Breast epithelium (tissue), 4 donors: ENCODE results near the gene MAPKAP1. TPM values are rescaled to one million over a fixed set of nuclear protein-coding genes. Genes with fewer than 3 reads are reported as not detected.

Source experiments
- DNase-seq, 2 donors: peaks; one replicate each; pipeline ENCODE4 v3.0.0-alpha.2; 2019; ENCODE audit warnings: low spot score in 2 of 2
- H3K27ac ChIP-seq, 2 donors: fragments of 200-600 bp; sonication (generic) in 1 of 2; one replicate each; pipeline ENCODE4 v1.5.1; 2016 to 2019; ENCODE audit warnings: mild to moderate bottlenecking in 1 of 2
- H3K27me3 ChIP-seq, 2 donors: fragments of 200-600 bp; sonication (generic) in 1 of 2; one replicate each; pipeline versions ENCODE4 v1.5.1 to v1.6.0; 2017 to 2019; ENCODE audit warnings: control low read depth in 1 of 2, mild to moderate bottlenecking in 1 of 2
- H3K36me3 ChIP-seq: fragments of 200-600 bp; one replicate; pipeline ENCODE4 v1.5.1; 2019
- H3K4me1 ChIP-seq, 2 donors: fragments of 200-600 bp; sonication (generic); one replicate each; pipeline ENCODE4 v1.5.1; 2016 to 2019; ENCODE audit warnings: control low read depth in 1 of 2
- H3K4me3 ChIP-seq, 3 donors: fragments of 200-600 bp; sonication (generic); 1 replicate in 2 of 3; 2 replicates in 1 of 3; pipeline ENCODE4 v1.5.1; 2016 to 2019; ENCODE audit warnings: mild to moderate bottlenecking in 3 of 3, moderate library complexity in 2 of 3
- H3K9me3 ChIP-seq, 2 donors: fragments of 200-600 bp; sonication (generic) in 1 of 2; one replicate each; pipeline ENCODE4 v1.5.1; 2016 to 2019; ENCODE audit warnings: control low read depth in 1 of 2
- CTCF ChIP-seq, 3 donors: fragments of 450-650 bp; IDR thresholded peaks; one replicate each; pipeline ENCODE4 v1.5.1; 2016 to 2017; ENCODE audit warnings: antibody characterized with exemption in 3 of 3, mild to moderate bottlenecking in 3 of 3, moderate library complexity in 3 of 3
- POLR2A ChIP-seq: fragments of 450-650 bp; IDR thresholded peaks from one replicate; pipeline ENCODE4 v1.6.1; 2016; ENCODE audit warnings: antibody characterized with exemption, mild to moderate bottlenecking, moderate library complexity
- POLR2AphosphoS5 ChIP-seq, 3 donors: sonication (generic); formaldehyde crosslinking; IDR thresholded peaks; one replicate each; pipeline ENCODE4 v1.6.1; 2017; ENCODE audit warnings: antibody characterized with exemption in 3 of 3
- intact Hi-C: fragments of 100-400 bp; cut with DNase I; formaldehyde crosslinking; loops from one replicate; pipeline ENCODE4 v1.15.1; 2023; ENCODE audit warnings: low total_unique reads
- total RNA-seq, 3 donors: library from RNA; depleted of rRNA; stranded (reverse); fragments of >200 nt; gene quantifications; one replicate each; pipeline ENCODE4 v1.1.0, GENCODE V29; 2016

Gene MAPKAP1
- total RNA-seq, 3 donors from 2014 or later = 61.3 to 81.9 (median 78.6) TPM

DNA sequence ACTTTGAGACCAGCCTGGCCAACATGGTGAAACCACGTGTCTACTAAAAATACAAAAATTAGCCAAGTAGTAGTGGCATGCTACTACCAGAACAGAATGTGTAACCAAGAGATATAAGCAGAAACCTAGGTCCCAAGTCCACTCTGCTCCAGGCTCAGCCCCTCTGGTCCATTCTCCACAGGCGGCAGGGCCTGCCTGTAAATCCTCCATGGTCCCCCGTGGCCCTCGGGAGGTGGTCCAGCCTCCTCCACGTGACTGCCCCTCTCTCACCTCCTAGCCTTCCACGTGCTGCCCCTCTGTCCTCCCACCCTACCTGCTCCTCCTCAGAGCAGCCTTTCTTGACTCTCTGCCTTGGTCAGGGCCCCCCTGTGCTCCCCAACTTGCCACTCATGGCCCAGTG is 318.0 kb downstream of the MAPKAP1 start:
- intact Hi-C loops = no loop called here
- TF ChIP-seq CTCF (IDR thresholded peaks at IDR 0.05) (no peak), POLR2AphosphoS5 (IDR thresholded peaks at IDR 0.05) (no peak), POLR2A (no peak)
- no peak overlapping the region for H3K27ac ChIP-seq

DNA sequence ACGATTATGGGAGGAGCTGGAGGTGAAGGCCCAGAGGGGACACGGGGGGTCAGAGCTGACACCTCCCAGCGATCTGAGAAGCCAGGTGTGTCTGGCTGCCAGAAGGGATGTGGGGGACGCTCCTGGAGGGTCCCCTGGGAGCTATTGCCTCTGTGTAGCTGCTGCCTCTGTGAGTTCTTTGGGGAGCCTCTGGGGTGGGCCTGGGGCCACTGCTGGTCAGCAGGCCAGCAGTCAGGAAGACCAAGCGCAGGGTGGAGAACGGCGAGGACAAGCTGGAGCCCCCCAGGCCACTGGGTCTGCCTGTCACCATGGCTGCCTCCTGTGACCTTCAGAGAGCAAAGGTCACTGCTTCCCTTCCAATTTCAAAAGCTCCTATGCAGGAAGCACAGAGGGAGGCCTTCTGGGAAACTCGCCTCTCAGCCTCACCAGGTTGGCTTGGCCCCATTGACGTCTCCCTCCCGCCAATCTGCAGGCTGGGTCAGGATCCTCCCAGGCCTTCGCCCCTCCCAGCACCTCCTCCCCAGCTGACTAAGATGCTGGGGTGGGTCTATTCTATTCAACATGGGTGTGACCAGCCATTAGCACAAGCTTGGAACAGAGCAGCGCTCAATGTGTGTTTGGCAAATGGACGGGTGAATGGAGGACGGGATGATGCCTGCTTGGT is 319.0 kb downstream of the MAPKAP1 start:
- no peaks in the 10 kb centered on the region for H3K9me3 ChIP-seq
- H3K4me3 ChIP-seq = no peak overlapping the region
- no peak for TF ChIP-seq POLR2A
- TF ChIP-seq POLR2AphosphoS5 (IDR thresholded peaks at IDR 0.05) = no peak
- no peak for TF ChIP-seq CTCF (IDR thresholded peaks at IDR 0.05)
- H3K36me3 ChIP-seq = no peaks in the 10 kb centered on the region
- intact Hi-C loops = no loop called here
- no peak for DNase-seq
- no peaks in the 10 kb centered on the region for H3K4me1 ChIP-seq
- H3K27ac ChIP-seq = no peak overlapping the region
- H3K27me3 ChIP-seq = no peaks in the 10 kb centered on the region

More for the DNA sequence above, 318.0 kb downstream of the MAPKAP1 start:
- no peak overlapping the region for H3K4me3 ChIP-seq
- H3K27me3 ChIP-seq = no peaks in the 10 kb centered on the region
- no peaks in the 10 kb centered on the region for H3K4me1 ChIP-seq
- no peaks in the 10 kb centered on the region for H3K9me3 ChIP-seq
- no peaks in the 10 kb centered on the region for H3K36me3 ChIP-seq
- DNase-seq = no peak

Other genes with a start within 250 kb of the MAPKAP1 start
- gene PBX3, start 40.2 kb upstream of the MAPKAP1 start, total RNA-seq = 10 to 100 TPM; 29.5 to 31.2 (median 29.8) TPM